ENCODE data around the gene SCARB1. TPM values are rescaled to one million over a fixed set of nuclear protein-coding genes. Genes with fewer than 3 reads are reported as not detected.

Gene SCARB1
- total RNA-seq, 1 donor from 2014 or later: 4.3 TPM

GRCh38 chr12:124730455-124730932, 133.2 kb downstream of the SCARB1 start:
- Mint-ChIP-seq H3K27me3 (ENCODE audit: insufficient read depth, low read depth) (peaks cover 25% of the 10 kb centered on the region), H3K27ac (no peak overlapping the region), H3K4me1 (peaks cover 54% of the 10 kb centered on the region), H3K4me3 (no peak overlapping the region), H3K36me3 (no peaks in the 10 kb centered on the region), H3K9me3 (peaks cover 5% of the 10 kb centered on the region)
- H3K27me3 ChIP-seq: no peaks in the 10 kb centered on the region
- no peaks in the 10 kb centered on the region for H3K79me2 ChIP-seq (ENCODE audit: low read depth)
- H3K4me3 ChIP-seq: no peak overlapping the region
- H3K4me2 ChIP-seq: no peak overlapping the region
- H2AFZ ChIP-seq (replicated peaks): no peak overlapping the region
- H3K9ac ChIP-seq: no peak overlapping the region
- no peaks in the 10 kb centered on the region for H3K36me3 ChIP-seq
- no peak for TF ChIP-seq EZH2phosphoT487 (IDR thresholded peaks at IDR 0.05)
- no peak for TF ChIP-seq CTCF (IDR thresholded peaks at IDR 0.05)
- no peak for TF ChIP-seq EZH2 (IDR thresholded peaks at IDR 0.05)
- peaks cover 28% of the 10 kb centered on the region for H3F3A ChIP-seq (ENCODE audit: low read depth)
- DNase-seq (ENCODE audit: low spot score): no peak
- peaks cover 3% of the 10 kb centered on the region for H4K20me1 ChIP-seq (ENCODE audit: low read depth)
- H3K9me3 ChIP-seq (ENCODE audit: low read depth): no peaks in the 10 kb centered on the region
- H3K27ac ChIP-seq: no peak overlapping the region
- peaks cover 9% of the 10 kb centered on the region for H3K4me1 ChIP-seq

GRCh38 chr12:124727922-124728321, 135.7 kb downstream of the SCARB1 start:
- Histone ChIP-seq H3K27me3 (no peaks in the 10 kb centered on the region), H3K4me3 (no peak overlapping the region), H3K4me2 (no peak overlapping the region), H3F3A (ENCODE audit: low read depth) (peaks cover 2% of the 10 kb centered on the region), H3K36me3 (no peaks in the 10 kb centered on the region), H2AFZ (replicated peaks) (no peak overlapping the region), H3K4me1 (no peaks in the 10 kb centered on the region), H3K9me3 (ENCODE audit: low read depth) (no peaks in the 10 kb centered on the region), H3K9ac (no peak overlapping the region), H4K20me1 (ENCODE audit: low read depth) (no peaks in the 10 kb centered on the region), H3K79me2 (ENCODE audit: low read depth) (no peaks in the 10 kb centered on the region), H3K27ac (no peak overlapping the region)
- Mint-ChIP-seq H3K4me1 (peaks cover 34% of the 10 kb centered on the region), H3K27me3 (ENCODE audit: insufficient read depth, low read depth) (peaks cover 18% of the 10 kb centered on the region), H3K36me3 (no peaks in the 10 kb centered on the region), H3K9me3 (peaks cover 8% of the 10 kb centered on the region), H3K4me3 (no peak overlapping the region), H3K27ac (no peak overlapping the region)
- DNase-seq (ENCODE audit: low spot score): no peak
- TF ChIP-seq CTCF (IDR thresholded peaks at IDR 0.05): no peak
- no peak for TF ChIP-seq EZH2 (IDR thresholded peaks at IDR 0.05)
- no peak for TF ChIP-seq EZH2phosphoT487 (IDR thresholded peaks at IDR 0.05)

- Histone ChIP-seq H3K9me3 (ENCODE audit: low read depth) (no peaks in the 10 kb centered on the region), H3K79me2 (ENCODE audit: low read depth) (no peaks in the 10 kb centered on the region), H3F3A (ENCODE audit: low read depth) (no peaks in the 10 kb centered on the region), H3K4me3 (no peak overlapping the region), H3K36me3 (no peaks in the 10 kb centered on the region), H3K27me3 (no peaks in the 10 kb centered on the region), H3K9ac (no peak overlapping the region), H2AFZ (replicated peaks) (no peak overlapping the region), H3K4me1 (no peaks in the 10 kb centered on the region), H4K20me1 (ENCODE audit: low read depth) (no peaks in the 10 kb centered on the region), H3K27ac (no peak overlapping the region), H3K4me2 (no peak overlapping the region)
- H3K4me1 Mint-ChIP-seq: peaks cover 28% of the 10 kb centered on the region
- H3K27me3 Mint-ChIP-seq (ENCODE audit: insufficient read depth, low read depth): peaks cover 20% of the 10 kb centered on the region
- H3K27ac Mint-ChIP-seq: no peak overlapping the region
- H3K9me3 Mint-ChIP-seq: peaks cover 8% of the 10 kb centered on the region
- TF ChIP-seq EZH2 (IDR thresholded peaks at IDR 0.05): no peak
- no peak for TF ChIP-seq EZH2phosphoT487 (IDR thresholded peaks at IDR 0.05)
- no peak for TF ChIP-seq CTCF (IDR thresholded peaks at IDR 0.05)
- no peaks in the 10 kb centered on the region for H3K36me3 Mint-ChIP-seq
- DNase-seq (ENCODE audit: low spot score): no peak
- no peak overlapping the region for H3K4me3 Mint-ChIP-seq
These were observed 136.3 kb downstream of the SCARB1 start for GRCh38 chr12:124727264-124727800.

Small RNA genes within 50 kb of the gene (small RNA-seq; reads per million reads assigned to genes)
- not detected for gene RNU6-927P

Other genes with a start within 250 kb of the SCARB1 start
- 857 and 897 TPM in 2 replicates for gene UBC, start 50.8 kb upstream of the SCARB1 start, total RNA-seq (ENCODE audit: low replicate concordance)
- 5.4 and 12.2 TPM in 2 replicates for gene DHX37, start 125.3 kb upstream of the SCARB1 start, total RNA-seq (ENCODE audit: low replicate concordance)
- gene BRI3BP, start 129.8 kb upstream of the SCARB1 start, total RNA-seq (ENCODE audit: low replicate concordance): 2.5 TPM in 2 replicates
- 16.6 and 22.9 TPM in 2 replicates for gene AACS, start 201.6 kb upstream of the SCARB1 start, total RNA-seq (ENCODE audit: low replicate concordance)

All from neural progenitor cell (in vitro differentiated cells).